Left lung (tissue), 10 donors: ENCODE data around the gene USP40. TPM values are rescaled to one million over a fixed set of nuclear protein-coding genes. Genes with fewer than 3 reads are reported as not detected.

ENCODE experiments used
- ATAC-seq: fragments of 200-7000 bp; cut with Tn5 transposase; one replicate; pipeline ENCODE4 v1.9.1; 2020; ENCODE audit warnings: moderate library complexity
- DNase-seq, 4 donors: peaks; one replicate each; pipeline ENCODE4 v3.0.0-alpha.2; 2013 to 2020
- H3K27ac ChIP-seq, 2 donors: fragments of 200-600 bp; sonication (generic) in 1 of 2; one replicate each; pipeline versions ENCODE4 v1.5.0 to v1.8.0; 2020 to 2021
- H3K27me3 ChIP-seq, 2 donors: fragments of 200-600 bp; sonication (generic) in 1 of 2; one replicate each; pipeline versions ENCODE4 v1.5.0 to v1.8.0; 2020 to 2021
- H3K36me3 ChIP-seq, 2 donors: fragments of 200-600 bp; sonication (generic) in 1 of 2; one replicate each; pipeline versions ENCODE4 v1.5.0 to v1.8.0; 2020 to 2021
- H3K4me1 ChIP-seq, 2 donors: fragments of 200-600 bp; one replicate each; pipeline ENCODE4 v1.8.0; 2021
- H3K4me3 ChIP-seq, 2 donors: fragments of 200-600 bp; sonication (generic) in 1 of 2; one replicate each; pipeline versions ENCODE4 v1.5.0 to v1.8.0; 2020 to 2021; ENCODE audit warnings: mild to moderate bottlenecking in 1 of 2
- H3K9me3 ChIP-seq, 2 donors: fragments of 200-600 bp; sonication (generic) in 1 of 2; one replicate each; pipeline versions ENCODE4 v1.5.0 to v1.8.0; 2020 to 2021
- intact Hi-C, 2 donors: fragments of 100-400 bp; cut with DNase I; formaldehyde crosslinking; loops; one replicate each; pipeline versions ENCODE4 v1.11.2 to v1.14.2; 2022
- polyA plus RNA-seq, 6 donors: library from polyadenylated mRNA; unstranded; fragments of 120-200 nt; gene quantifications; one replicate each; pipeline ENCODE4 v1.2.1, GENCODE V29; 2013; ENCODE audit not compliant: insufficient read length in 6 of 6
- total RNA-seq, 2 donors: library from RNA; stranded (reverse); fragmentation: NEBNext Ultra II Directional; extraction: Animal tissue kit (Norgen Biotek cat#: 25700); gene quantifications; one replicate each; pipeline ENCODE4 v1.2.1, GENCODE V29; 2021
- TF ChIP-seq, protein P1 (sequence below), 2 donors: fragments of 200-600 bp; sonication (generic) in 1 of 2; IDR thresholded peaks; one replicate each; pipeline versions ENCODE4 v1.5.0 to v1.8.0; 2021; ENCODE audit warnings: antibody characterized with exemption in 2 of 2
- donor health status: DM: no; HTN: yes; CAD: no.
- donor health status: DM: no; HTN: no; CAD: no.

The USP40 gene
- total and polyA plus RNA-seq, 8 donors: 40.0 to 60.5 (median 46.0) TPM

DNA sequence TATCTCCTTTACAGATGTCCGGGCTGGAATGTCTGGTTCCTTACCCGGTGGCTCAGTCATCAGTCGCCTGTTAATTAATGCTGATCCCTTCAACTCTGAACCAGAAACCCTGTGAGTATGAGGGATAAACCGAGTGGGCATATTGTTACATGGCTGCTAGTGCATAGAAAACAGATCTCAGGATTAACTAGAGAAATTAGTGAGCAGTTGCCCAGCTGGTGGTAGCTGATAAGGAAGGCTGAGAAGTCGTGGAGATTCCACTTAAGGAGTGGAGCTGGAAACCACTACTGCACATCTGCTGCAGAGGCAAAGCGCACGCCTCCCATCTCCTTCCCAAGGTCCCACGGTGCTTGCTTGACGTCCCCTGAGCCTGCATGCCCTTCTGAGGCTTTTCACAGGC, 114.6 kb downstream of the USP40 start:
- ATAC-seq (no peak), DNase-seq (no peak)
- Histone ChIP-seq H3K4me1 (no peaks in the 10 kb centered on the region), H3K27ac (no peak overlapping the region), H3K36me3 (peaks cover 0 to 100% of the 10 kb centered on the region in 2 donors), H3K27me3 (no peaks in the 10 kb centered on the region), H3K9me3 (no peaks in the 10 kb centered on the region), H3K4me3 (no peak overlapping the region)
- TF ChIP-seq, protein P1, sequence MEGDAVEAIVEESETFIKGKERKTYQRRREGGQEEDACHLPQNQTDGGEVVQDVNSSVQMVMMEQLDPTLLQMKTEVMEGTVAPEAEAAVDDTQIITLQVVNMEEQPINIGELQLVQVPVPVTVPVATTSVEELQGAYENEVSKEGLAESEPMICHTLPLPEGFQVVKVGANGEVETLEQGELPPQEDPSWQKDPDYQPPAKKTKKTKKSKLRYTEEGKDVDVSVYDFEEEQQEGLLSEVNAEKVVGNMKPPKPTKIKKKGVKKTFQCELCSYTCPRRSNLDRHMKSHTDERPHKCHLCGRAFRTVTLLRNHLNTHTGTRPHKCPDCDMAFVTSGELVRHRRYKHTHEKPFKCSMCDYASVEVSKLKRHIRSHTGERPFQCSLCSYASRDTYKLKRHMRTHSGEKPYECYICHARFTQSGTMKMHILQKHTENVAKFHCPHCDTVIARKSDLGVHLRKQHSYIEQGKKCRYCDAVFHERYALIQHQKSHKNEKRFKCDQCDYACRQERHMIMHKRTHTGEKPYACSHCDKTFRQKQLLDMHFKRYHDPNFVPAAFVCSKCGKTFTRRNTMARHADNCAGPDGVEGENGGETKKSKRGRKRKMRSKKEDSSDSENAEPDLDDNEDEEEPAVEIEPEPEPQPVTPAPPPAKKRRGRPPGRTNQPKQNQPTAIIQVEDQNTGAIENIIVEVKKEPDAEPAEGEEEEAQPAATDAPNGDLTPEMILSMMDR (IDR thresholded peaks at IDR 0.05): no peak
- intact Hi-C loops: no loop called here

DNA sequence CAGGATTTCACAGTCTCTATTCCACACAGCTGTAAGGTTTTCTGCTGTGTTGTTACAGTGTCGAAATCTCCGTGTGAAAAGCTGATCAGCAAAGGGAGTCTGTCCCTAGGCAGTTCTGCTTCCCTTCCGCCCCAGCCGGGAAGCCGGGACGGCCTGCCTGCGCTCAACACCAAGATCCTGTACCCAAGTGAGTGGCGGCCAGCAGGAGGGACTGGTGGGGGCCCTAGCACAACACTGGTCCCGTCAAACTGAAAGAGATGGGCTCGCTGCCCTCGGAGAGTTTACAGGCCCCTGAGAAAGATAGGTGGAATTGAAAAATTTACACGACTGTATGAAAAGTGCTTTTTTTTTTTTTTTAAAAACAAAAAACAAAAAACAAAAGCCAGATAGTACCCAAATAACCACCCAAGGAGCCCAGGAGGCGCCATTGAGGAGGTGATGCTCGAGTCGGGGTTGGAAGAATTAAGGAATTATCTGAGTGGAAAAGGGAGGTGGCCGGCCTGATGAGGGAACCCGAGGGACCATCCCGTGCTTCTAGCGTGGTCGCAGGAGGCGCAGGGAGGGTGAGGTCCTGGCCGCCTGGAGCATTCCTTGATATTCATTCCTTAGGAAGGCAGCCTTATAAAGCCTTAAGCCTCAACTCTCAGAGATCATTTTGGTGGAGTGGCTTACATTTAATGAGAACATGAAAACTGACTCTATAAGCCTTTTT, 115.6 kb downstream of the USP40 start:
- H3K36me3 ChIP-seq: peaks cover 0 to 100% of the 10 kb centered on the region in 2 donors
- no peaks in the 10 kb centered on the region for H3K9me3 ChIP-seq
- DNase-seq: peak in 1 of 4 donors; percentile 27
- intact Hi-C loops: no loop called here
- H3K27ac ChIP-seq: no peak overlapping the region
- TF ChIP-seq, protein P1 (IDR thresholded peaks at IDR 0.05): no peak
- H3K4me1 ChIP-seq: no peaks in the 10 kb centered on the region
- no peak for ATAC-seq
- no peak overlapping the region for H3K4me3 ChIP-seq
- H3K27me3 ChIP-seq: no peaks in the 10 kb centered on the region

DNA sequence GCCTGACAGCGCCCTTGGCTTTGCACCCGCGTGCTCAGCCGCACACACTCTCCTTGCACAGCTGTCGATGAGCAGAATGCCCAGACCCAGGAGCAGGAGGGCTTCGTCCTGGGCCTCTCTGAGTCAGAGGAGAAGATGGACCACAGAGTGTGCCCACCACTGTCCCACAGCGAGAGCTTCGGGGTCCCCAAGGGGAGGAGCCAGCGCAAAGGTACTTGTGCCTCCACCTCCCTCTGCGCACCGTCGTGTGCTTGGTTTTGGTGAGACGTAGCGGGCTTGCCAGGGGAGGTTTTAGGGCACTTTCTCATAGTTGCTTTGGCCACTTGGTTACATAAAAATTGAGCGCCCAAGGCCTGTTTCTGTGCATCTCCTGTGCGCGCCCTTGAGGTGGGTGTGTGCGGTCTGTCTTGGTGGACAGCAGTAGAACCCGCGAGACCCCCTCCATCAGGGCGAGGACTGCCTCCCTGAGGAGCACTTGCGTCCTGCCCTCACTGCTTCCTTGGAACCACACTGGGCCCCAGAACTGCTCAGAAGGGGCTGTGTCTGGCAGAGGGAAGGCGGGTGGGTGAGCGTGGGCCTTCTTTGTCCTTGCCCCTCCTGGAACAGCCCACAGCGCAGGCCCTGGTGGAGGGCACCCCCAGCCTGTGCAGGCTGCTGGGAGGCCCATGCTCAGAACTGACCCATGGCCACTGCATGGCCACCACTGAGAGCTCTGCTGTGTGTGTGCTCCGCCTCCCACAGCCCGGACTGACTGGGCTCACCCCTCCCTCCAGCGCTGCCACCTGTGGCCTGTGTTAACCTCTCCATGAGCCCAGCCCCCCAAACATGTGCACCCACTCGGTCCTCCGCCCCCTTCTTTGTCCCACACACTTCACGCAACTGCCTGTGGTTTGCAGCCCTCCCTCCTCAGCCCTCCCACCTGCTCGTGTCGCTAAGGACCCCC, 116.4 kb downstream of the USP40 start:
- intact Hi-C loops: no loop called here
- Histone ChIP-seq H3K4me3 (no peak overlapping the region), H3K27ac (no peak overlapping the region), H3K9me3 (no peaks in the 10 kb centered on the region), H3K4me1 (no peaks in the 10 kb centered on the region), H3K36me3 (peaks cover 0 to 100% of the 10 kb centered on the region in 2 donors), H3K27me3 (no peaks in the 10 kb centered on the region)
- TF ChIP-seq, protein P1 (IDR thresholded peaks at IDR 0.05): no peak
- no peak for ATAC-seq
- peak in 1 of 4 donors; percentile 26 for DNase-seq

DNA sequence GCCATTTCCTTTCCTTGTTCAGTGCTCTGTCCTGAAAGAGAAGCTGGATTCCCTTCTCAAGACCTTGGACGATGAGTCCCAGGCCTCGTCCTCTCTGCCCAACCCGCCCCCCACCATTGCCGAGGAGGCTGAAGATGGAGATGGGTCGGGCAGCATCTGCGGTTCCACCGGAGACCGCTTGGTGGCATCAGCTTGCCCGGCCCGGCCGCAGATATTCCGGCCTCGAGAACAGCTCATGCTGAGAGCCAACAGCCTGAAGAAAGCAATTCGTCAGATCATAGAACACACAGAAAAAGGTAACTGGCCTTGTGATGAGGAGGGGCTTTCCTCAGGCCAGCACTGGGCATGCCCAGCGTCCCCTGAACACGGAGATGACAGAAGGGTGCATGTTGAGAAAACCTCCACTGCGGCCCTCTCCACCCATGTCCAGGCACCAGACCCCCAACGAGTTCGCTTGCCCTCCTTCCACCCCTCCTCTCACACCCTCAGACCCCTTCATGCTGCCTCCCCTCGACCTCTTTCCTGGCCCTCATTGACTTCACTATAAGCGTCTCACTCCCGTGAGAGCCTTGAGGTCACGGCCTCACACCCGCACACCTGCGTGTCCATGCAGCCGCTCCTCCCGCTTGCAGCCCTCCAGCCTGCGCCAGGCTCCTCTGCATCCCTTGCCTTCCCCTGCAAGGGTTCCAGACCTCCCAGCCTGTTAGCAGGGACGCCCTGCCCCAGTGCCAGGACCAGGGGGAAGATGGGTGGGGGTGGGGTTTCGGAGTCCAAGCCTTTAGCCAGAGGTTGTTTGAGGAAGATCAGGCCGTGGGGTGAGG, 117.3 kb downstream of the USP40 start:
- Histone ChIP-seq H3K27me3 (no peaks in the 10 kb centered on the region), H3K27ac (no peak overlapping the region), H3K4me3 (no peak overlapping the region), H3K4me1 (no peaks in the 10 kb centered on the region), H3K36me3 (peaks cover 0 to 100% of the 10 kb centered on the region in 2 donors), H3K9me3 (no peaks in the 10 kb centered on the region)
- TF ChIP-seq, protein P1 (IDR thresholded peaks at IDR 0.05): peak; percentile 44 to 54
- ATAC-seq: peak; percentile 75
- intact Hi-C loops: no loop called here
- peak in 3 of 4 donors; percentile 13 to 41 (median 36) for DNase-seq
